HG02759 (cell line): Measurements from ENCODE around the gene TCF7L1.
A peak's percentile ranks its signal among the peaks of the same experiment; 100 is the strongest.

Experiments used
- ATAC-seq: cut with Tn5 transposase; IDR thresholded peaks from one replicate; pipeline ENCODE4 v1.9.1; 2021; ENCODE audit warnings: mild to moderate bottlenecking, moderate library complexity; ENCODE audit not compliant: unreplicated experiment

TCF7L1 gene

DNA sequence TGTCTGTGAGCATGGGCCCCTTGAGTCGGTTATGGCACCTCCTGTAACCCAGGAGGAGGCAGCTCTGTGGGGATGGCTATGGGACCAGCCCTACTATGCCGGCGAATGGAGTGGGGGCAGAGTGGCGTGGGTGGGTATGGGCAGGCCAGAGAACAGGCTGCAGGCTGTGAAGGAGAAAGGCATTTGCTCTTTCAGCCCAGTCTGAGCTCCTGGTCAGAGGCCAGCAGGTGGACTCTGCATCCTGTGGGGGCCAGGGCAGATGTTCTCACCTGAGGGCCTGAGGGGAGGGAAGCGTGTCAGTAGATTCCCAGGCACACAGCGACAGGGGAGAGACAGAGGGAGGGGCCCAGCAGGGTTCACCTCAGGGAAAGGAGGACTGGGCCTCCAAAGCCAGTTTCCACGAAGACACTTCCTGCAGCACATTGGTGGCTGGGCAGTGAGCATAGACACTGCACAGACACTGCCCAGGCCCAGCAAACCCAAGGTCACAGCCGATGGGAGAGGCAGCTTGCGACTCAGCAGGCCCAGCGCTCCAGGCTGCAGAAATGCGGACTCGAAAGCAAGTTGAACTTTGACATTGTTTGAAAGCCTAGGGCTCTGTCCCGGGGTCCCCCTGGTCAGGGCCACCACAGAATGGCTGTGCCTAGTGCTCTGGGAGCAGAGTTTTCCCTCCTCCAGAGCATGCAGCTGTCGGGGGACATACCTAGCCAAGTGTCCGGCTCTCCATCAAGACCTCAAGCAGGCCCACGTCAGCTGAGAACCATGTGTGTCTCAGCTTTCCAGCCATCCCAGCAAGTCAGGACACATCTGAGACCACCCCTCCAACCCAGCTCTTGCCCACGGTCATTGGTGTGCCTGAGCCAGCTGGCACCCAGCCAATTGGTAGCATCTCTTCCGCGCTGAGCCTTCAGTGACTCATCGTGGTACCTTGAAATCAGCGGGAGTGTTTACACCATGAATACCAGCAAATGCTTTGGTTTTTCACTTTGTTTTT, 140.8 kb downstream of the TCF7L1 start:
- no peak for ATAC-seq

DNA sequence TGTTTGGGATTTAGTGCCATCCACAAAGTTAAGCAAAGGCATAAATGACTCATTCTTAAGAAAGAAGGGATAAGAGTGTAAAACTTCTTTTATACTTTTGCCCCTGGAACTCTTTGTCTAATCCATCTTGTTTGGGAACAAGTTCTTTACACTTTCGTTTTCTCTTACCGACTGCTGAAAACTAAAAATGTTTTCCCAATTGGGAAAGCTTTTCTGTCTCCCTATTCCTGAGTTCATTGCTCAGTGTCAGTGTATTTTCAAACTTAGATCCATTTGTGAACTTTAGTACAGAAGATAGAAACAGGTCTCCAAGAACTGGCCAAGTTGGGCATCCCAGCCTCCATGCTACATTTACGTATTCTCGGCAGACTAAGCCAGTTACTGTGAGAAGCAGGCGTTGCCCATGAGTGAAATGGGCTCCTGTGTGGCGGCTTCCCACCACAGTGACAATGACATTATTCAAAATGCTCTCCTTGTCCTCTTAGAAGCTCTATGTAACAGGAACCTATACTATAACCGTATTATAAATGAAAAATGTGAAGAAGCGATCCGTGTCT, 142.9 kb downstream of the TCF7L1 start:
- no peak for ATAC-seq

DNA sequence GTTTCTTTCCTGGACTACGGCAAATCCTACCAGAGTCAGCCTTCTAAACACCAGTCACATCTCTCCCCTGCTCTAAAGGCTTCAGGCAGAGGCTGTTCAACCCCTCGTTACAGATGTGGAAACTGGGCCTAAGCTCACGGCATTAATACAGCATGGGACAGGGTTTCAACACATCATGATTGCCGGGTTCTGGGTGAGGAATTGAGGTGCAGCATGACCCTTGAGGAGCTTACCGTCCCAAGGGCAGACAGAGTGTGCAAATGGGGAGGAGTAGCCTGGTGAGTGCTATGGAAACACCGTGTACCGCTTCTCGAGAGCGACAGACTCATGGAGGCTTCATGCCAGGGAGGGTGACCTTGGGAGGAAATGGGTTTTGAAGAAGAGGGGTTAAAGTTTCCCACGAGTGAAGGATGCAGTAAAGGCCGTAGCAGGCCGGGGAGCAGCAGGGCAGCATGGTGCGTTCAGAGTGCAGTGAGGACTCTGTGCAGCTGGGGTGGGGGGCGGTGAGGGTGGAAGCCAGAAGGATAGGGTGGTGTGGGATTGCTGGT, 143.5 kb downstream of the TCF7L1 start:
- ATAC-seq, result no peak

GRCh38 chr2:85277416-85278158, 144.4 kb downstream of the TCF7L1 start:
- ATAC-seq, result no peak

DNA sequence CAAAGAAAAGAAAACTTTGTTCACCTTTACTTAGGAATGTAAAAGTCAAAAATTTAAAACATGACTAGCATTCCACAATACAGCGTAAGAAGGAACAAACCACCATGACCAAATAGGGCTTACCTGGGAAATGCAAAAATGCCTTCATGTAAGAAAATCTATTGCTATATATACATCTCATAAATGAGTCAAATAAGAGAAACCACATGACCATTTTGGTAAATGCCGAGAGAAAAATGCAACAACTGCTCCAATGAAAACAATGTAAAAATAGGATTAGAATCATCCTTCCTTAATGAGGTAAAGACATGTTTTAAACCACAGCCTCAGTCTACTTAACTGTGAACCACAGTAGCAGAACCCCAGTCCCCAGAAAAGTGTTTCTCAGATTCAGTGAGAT, 145.2 kb downstream of the TCF7L1 start:
- no peak for ATAC-seq

- ATAC-seq, result no peak
Observed at GRCh38 chr2:85281553-85281952, 148.4 kb downstream of the TCF7L1 start.

GRCh38 chr2:85282914-85283313, 149.7 kb downstream of the TCF7L1 start:
- no peak for ATAC-seq

GRCh38 chr2:85283641-85284040, 150.4 kb downstream of the TCF7L1 start:
- no peak for ATAC-seq

- no peak for ATAC-seq
Observed at GRCh38 chr2:85286918-85287317, 153.7 kb downstream of the TCF7L1 start.

GRCh38 chr2:85287721-85288120, 154.5 kb downstream of the TCF7L1 start:
- ATAC-seq, result no peak

- no peak for ATAC-seq
Observed at GRCh38 chr2:85288244-85288725, 155.1 kb downstream of the TCF7L1 start.

DNA sequence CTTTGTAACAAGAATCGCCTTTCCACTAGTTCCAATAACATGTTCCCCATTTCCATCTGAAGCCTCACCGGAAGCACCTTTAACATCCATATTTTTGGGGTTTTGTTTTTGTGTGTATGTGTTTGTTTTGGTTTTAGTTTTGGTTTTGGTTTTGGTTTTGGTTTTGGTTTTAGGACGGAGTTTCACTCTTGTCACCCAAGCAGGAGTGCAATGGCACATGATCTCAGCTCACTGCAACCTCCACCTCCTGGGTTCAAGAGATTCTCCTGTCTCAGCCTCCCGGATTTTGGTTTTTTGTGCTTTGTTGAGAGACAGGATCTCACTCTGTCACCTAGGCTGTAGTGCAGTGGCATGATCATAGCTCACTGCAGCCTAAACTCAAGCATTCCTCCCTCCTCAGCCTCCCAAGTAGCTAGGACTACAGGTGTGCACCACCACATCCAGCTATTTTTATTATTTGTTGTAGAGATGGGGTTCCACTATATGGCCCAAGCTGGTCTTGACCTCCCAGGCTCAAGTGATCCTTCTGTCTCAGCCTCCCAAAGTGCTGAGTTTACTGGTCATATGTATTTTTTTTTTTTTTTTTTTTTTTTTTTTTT, 158.3 kb downstream of the TCF7L1 start:
- ATAC-seq, result no peak

GRCh38 chr2:85302121-85302520, 168.9 kb downstream of the TCF7L1 start:
- no peak for ATAC-seq

GRCh38 chr2:85303780-85304531, 170.8 kb downstream of the TCF7L1 start:
- no peak for ATAC-seq

- ATAC-seq, result no peak
Observed at GRCh38 chr2:85307527-85307897, 174.3 kb downstream of the TCF7L1 start.

DNA sequence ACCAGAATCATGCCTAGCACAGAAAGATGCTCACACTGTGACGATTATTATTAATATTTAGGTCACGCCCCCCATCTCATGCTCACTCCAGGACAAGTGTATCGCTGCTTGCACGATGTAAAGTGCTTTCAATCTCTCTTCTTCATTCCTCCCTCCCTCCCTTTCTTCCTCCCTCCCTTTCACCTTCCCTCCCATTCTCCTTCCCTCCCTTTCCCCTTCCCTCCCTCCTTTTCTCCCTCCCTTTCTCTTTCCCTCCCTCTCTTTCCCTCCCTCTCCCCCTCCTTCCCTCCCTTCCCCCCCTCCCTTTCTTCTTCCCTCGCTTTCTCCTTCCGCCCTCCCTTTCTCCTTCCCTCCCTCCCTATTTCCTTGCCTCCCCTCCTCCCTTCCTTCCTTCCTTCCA, 175.0 kb downstream of the TCF7L1 start:
- ATAC-seq, result no peak

GRCh38 chr2:85308896-85309555, 175.8 kb downstream of the TCF7L1 start:
- ATAC-seq, result no peak

DNA sequence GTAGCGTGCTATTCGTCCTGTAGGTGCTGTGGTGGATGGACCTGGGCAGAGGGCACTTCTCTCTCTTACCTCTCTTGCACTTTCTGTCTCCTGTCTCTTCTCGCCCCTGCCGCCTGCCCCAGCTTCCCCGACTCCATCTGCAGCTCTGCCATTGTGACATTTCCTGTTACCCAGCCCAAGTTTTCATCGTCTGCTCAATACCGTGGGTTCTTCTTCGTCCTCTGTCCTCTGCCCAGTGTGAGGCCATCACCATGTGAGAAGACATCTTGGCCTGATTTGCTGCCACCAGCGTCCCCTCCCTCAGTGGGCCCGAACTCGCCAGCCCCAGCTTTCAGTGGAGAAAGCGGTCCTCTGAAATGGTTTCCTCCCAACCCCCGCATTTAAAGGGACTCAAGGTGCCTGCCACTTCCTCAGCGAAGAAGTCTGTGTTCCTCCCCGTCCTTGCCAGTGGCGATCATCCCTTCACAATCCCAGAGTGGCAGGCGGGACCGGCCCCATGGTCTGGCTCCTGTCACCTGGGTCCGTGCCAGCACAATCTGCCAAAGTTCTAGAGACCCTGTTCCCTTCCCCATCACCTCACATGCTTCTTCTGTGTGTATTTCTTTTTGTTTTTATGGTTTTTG, 176.6 kb downstream of the TCF7L1 start:
- no peak for ATAC-seq

DNA sequence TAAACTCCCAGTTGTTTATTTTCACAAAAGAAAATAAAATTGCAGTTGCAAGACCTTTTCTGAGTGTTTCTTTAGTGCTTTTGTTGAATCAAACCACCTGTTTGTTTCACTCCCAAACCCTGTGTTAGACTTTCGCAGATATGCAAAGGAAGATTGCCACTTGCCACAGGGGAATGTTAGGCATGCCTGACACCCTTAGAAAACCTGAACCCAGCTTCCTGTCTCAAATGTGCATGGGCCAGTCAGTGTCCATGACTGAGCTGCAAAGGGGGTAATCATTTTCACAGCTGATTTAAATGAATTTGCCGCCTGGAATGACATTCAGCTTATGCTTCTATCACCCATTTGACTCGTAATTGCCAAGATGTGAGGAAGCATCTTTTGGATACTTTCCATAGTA, 177.1 kb downstream of the TCF7L1 start:
- ATAC-seq, result peak; percentile 60
